Transverse colon (tissue), 4 donors: ENCODE data around the gene PDE4D.

Experiments
- CTCF ChIP-seq, 5 experiments: fragments of 200-600 bp in 3 of 5; fragments of 450-650 bp in 2 of 5; sonication (generic) in 3 of 5; IDR thresholded peaks; 1 replicate in 2 of 5; 2 replicates in 3 of 5; pipeline ENCODE4 v1.5.1; 2016 to 2017; ENCODE audit warnings: antibody characterized with exemption in 5 of 5, inconsistent platforms in 3 of 5, mild to moderate bottlenecking in 2 of 5, moderate library complexity in 1 of 5
- POLR2AphosphoS5 ChIP-seq, 3 donors: sonication (generic); formaldehyde crosslinking; IDR thresholded peaks; one replicate each; pipeline ENCODE4 v1.6.1; 2016; ENCODE audit warnings: antibody characterized with exemption in 3 of 3

GRCh38 chr5:59391576-59391975, 501.9 kb downstream of the PDE4D start:
- TF ChIP-seq CTCF (IDR thresholded peaks at IDR 0.05), result no peak
- no peak for TF ChIP-seq POLR2AphosphoS5 (IDR thresholded peaks at IDR 0.05)
